Keratinocyte (primary cell): ENCODE data around the gene PTDSS2.

Experiments
- CTCF ChIP-seq, 3 experiments: IDR thresholded peaks in 1 of 3; conservative IDR thresholded peaks in 1 of 3; optimal IDR thresholded peaks in 1 of 3; 2 replicates in 2 of 3; 3 replicates in 1 of 3; pipeline versions ENCODE3 to v1.5.1; 2011; ENCODE audit warnings: low read length in 3 of 3, mild to moderate bottlenecking in 3 of 3, moderate library complexity in 2 of 3, control low read depth in 1 of 3, inconsistent platforms in 1 of 3; ENCODE audit not compliant: insufficient read depth in 2 of 3; ENCODE audit errors: extremely low read depth in 1 of 3
- EZH2 ChIP-seq: IDR thresholded peaks from one replicate; pipeline ENCODE4 v1.6.1; 2012; ENCODE audit warnings: inconsistent platforms, mild to moderate bottlenecking, low read length, moderate library complexity

DNA sequence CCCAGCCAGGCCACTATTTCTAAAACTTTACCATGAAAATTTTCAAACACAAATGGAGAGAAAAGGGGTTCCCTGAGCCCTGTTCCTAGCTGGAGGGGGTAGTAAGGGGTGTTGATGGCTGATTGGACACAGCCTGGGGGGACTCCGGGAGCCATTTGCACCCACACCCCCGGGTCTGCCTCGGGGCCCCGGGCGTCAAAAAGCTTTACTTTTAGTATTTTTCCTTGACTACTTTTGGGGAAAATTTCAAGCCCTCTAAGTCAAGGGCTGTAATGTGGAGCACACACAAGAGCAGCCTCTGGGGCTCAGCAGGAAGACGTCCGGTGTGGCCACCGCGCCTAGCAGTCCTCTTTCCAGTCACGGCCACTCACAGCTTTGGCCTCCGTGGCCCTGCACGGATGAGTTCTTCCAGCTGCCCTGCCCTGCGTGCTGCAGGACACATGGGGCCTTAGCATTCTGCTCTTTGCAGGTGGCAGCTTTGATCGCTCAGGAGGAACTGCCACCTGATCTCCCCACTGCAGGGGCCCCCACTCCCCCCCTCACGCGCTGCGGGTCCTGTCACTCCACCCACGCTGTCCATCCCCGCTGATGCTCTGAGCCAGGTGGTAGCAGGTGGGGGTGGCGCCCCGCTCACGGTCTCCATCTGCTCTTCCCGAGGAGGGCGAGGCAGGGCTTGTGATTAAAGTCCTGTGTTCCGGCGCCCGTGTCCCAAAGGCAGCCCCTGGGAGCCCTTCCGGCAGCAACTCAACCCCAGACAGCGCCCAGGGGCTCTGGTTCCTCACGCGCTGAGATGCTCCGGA is 42.5 kb downstream of the PTDSS2 start:
- TF ChIP-seq CTCF (optimal IDR thresholded peaks at IDR 0.05 in 1 of 3, IDR thresholded peaks at IDR 0.05 in 1 of 3, conservative IDR thresholded peaks at IDR 0.05 in 1 of 3; ENCODE audit: extremely low read depth in 1 of 3, insufficient read depth in 2 of 3, low read length in 3 of 3) (no peak), EZH2 (no peak)
